GM12801 (cell line): ENCODE data around the gene PLVAP.

Experiments
- TF ChIP-seq, protein P1 (sequence below): IDR thresholded peaks from one replicate; pipeline ENCODE4 v1.5.1; 2011; ENCODE audit warnings: control low read depth; ENCODE audit not compliant: insufficient read length; ENCODE audit errors: extremely low read depth

PLVAP gene

DNA sequence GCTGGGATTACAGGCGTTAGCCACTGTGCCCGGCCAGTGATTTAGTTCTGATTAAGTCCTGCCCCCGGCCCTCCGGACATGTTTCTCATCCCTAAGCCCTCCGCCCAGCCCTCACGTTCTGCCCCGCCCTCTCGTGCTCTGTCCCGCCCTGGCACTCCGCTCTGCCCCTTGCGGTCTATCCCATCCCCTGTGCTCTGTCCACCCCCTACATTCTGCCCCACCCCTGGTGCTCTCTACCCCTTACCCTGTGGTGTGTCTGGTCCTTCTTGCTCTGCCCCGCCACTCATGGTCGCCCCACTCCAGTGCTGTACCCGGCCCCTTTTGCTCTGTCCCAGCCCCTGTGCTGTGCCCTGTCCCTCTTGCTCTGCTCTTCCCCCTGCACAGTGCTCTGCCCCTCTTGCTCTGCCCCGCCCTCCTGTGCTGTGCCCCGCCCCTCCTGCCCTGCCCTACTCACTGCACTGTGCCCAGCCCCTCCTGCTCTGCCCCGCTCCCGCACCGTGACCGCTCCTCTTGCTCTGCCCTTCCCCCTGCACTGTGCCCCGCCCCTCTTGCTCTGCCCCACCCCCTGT is 36.8 kb downstream of the PLVAP start:
- TF ChIP-seq, protein P1, sequence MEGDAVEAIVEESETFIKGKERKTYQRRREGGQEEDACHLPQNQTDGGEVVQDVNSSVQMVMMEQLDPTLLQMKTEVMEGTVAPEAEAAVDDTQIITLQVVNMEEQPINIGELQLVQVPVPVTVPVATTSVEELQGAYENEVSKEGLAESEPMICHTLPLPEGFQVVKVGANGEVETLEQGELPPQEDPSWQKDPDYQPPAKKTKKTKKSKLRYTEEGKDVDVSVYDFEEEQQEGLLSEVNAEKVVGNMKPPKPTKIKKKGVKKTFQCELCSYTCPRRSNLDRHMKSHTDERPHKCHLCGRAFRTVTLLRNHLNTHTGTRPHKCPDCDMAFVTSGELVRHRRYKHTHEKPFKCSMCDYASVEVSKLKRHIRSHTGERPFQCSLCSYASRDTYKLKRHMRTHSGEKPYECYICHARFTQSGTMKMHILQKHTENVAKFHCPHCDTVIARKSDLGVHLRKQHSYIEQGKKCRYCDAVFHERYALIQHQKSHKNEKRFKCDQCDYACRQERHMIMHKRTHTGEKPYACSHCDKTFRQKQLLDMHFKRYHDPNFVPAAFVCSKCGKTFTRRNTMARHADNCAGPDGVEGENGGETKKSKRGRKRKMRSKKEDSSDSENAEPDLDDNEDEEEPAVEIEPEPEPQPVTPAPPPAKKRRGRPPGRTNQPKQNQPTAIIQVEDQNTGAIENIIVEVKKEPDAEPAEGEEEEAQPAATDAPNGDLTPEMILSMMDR: no peak

DNA sequence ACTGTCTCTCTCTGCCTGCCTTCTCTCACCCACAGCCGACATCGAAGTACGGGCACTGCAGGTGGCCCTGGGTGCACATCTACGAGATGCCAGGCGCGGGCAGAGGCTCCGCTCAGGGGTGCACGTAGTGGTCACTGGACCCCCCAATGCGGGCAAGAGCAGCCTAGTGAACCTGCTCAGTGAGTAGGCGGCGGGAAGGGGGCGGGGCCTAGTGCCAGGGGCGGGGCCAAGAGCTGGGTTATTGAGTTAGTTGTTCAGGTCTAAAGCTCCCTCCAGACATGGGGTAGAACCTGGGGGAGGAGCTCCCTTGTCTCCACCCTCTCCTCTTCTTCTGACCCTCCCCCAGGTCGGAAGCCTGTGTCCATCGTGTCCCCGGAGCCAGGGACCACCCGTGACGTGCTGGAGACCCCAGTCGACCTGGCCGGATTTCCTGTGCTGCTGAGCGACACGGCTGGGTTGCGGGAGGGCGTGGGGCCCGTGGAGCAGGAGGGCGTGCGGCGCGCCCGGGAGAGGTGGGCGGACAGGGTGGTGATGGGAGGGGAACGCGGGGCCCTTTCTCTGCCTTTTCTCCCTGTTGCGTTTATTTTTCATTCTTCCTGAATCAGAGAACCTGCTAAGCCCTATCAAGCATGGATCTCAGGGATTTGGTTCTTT is 37.9 kb downstream of the PLVAP start:
- TF ChIP-seq, protein P1: no peak

DNA sequence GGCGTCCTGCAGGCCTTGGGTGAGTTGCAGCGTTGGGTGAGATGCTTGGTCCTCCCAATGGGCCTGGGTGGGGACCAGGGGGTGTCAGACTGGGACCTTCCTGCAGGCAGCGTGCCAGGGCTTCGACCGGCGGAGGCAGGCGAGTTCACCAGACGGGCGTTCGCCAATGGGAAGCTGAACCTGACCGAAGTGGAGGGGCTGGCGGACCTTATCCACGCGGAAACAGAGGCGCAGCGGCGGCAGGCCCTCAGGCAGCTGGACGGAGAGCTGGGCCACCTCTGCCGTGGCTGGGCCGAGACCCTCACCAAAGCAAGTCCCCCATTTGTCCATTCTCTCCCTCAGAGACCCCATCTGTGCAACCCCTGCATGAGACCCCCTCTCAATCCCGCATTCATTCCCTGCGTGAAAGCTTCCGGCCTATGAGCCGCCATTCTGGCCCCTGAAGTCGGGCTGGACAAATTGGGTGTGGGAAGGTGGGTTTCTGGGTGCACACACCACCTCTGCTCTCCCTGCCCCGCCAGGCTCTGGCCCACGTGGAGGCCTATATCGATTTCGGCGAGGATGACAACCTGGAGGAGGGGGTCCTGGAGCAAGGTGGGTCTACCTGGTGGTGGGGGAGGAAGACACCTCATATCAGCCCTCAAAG is 38.6 kb downstream of the PLVAP start:
- TF ChIP-seq, protein P1: no peak

GRCh38 chr19:17337675-17338432 is 39.3 kb downstream of the PLVAP start:
- TF ChIP-seq, protein P1: no peak

GRCh38 chr19:17336872-17337674 is 40.1 kb downstream of the PLVAP start, which contains the start of gene GTPBP3:
Gene GTPBP3 (plus strand): TSS chr19:17337553. CDS start chr19:17337612, 59 bp downstream.
- TF ChIP-seq, protein P1: no peak

GRCh38 chr19:17335575-17335974 is 41.6 kb downstream of the PLVAP start:
- TF ChIP-seq, protein P1: no peak
